Measurements from ENCODE around the gene SPRYD3.
"Not testable (repeated sequence)": the region's sequence is repeated elsewhere in the genome, so short reads cannot be mapped to it uniquely, and the experiment has no call there.

- not testable (repeated sequence) for TF ChIP-seq CTCF, POLR2A (IDR thresholded peaks at IDR 0.05)
Observed at GRCh38 chr12:53095596-53095895, 16.4 kb upstream of the SPRYD3 start.
